Activated CD8-positive, alpha-beta memory T cell treated with anti-CD3 and anti-CD28 coated beads for 36 hours (primary cell): ENCODE data around the gene APPL2. TPM values are rescaled to one million over a fixed set of nuclear protein-coding genes. Genes with fewer than 3 reads are reported as not detected.

Experiments
- CTCF ChIA-PET: fragments of 350-600 bp; sonication (Branson Sonifier 250); formaldehyde crosslinking; loops from one replicate; lab custom pipeline; 2021; ENCODE audit warnings: antibody characterized with exemption; lab: Charles Lee
- POLR2A ChIA-PET: fragments of 350-600 bp; sonication (Branson Sonifier 250); formaldehyde crosslinking; loops from one replicate; lab custom pipeline; 2021; ENCODE audit warnings: antibody characterized with exemption; lab: Charles Lee
- total RNA-seq, 2 experiments: library from RNA; stranded (reverse); gene quantifications; one replicate each; pipeline ENCODE4 v1.2.3, GENCODE V29; 2021

APPL2 gene
- total RNA-seq, 2 experiments from 2014 or later = 12.2 to 14.4 TPM

GRCh38 chr12:105227879-105228278 is 8.1 kb downstream of the APPL2 start:
- ChIA-PET CTCF (no interaction called here), POLR2A (no interaction called here)

- CTCF ChIA-PET = interaction anchor here (0.6 to 1.0 kb wide), 2 partner anchors 10 to 792 kb away, joined by 3 read pairs; partner anchors contain the start of gene APPL2
- POLR2A ChIA-PET = no interaction called here
Observed at GRCh38 chr12:105226219-105226618, 9.8 kb downstream of the APPL2 start.

- CTCF ChIA-PET = no interaction called here
- POLR2A ChIA-PET = no interaction called here
Observed at GRCh38 chr12:105225505-105226015, 10.4 kb downstream of the APPL2 start.

- CTCF ChIA-PET = no interaction called here
- POLR2A ChIA-PET = no interaction called here
Observed at GRCh38 chr12:105224399-105224798, 11.6 kb downstream of the APPL2 start.

GRCh38 chr12:105223884-105224283 is 12.1 kb downstream of the APPL2 start:
- POLR2A ChIA-PET = no interaction called here
- CTCF ChIA-PET = no interaction called here

- POLR2A ChIA-PET = no interaction called here
Observed at GRCh38 chr12:105223352-105223845, 12.6 kb downstream of the APPL2 start.

GRCh38 chr12:105222726-105223351 is 13.1 kb downstream of the APPL2 start:
- CTCF ChIA-PET = no interaction called here

More at GRCh38 chr12:105223352-105223845, 12.6 kb downstream of the APPL2 start:
- CTCF ChIA-PET = no interaction called here

GRCh38 chr12:105222284-105222655 is 13.7 kb downstream of the APPL2 start:
- CTCF ChIA-PET = no interaction called here
- POLR2A ChIA-PET = no interaction called here

More at GRCh38 chr12:105222726-105223351, 13.1 kb downstream of the APPL2 start:
- POLR2A ChIA-PET = no interaction called here

GRCh38 chr12:105221583-105222283 is 14.2 kb downstream of the APPL2 start:
- ChIA-PET CTCF (no interaction called here), POLR2A (interaction anchor here (0.6 kb wide), 1 partner anchor 114 kb away, joined by 3 read pairs; no protein-coding TSS in a partner anchor)

GRCh38 chr12:105220929-105221290 is 15.1 kb downstream of the APPL2 start:
- ChIA-PET POLR2A (interaction anchor here (0.6 kb wide), 1 partner anchor 113 kb away, joined by 3 read pairs; no protein-coding TSS in a partner anchor), CTCF (no interaction called here)

GRCh38 chr12:105220150-105220928 is 15.6 kb downstream of the APPL2 start:
- ChIA-PET POLR2A (no interaction called here), CTCF (no interaction called here)

GRCh38 chr12:105219261-105220028 is 16.5 kb downstream of the APPL2 start:
- CTCF ChIA-PET = no interaction called here
- POLR2A ChIA-PET = no interaction called here

- ChIA-PET POLR2A (no interaction called here), CTCF (no interaction called here)
Observed at GRCh38 chr12:105218434-105218833, 17.5 kb downstream of the APPL2 start.

GRCh38 chr12:105214670-105215375 is 21.2 kb downstream of the APPL2 start:
- ChIA-PET CTCF (no interaction called here), POLR2A (interaction anchor here (0.6 kb wide), 1 partner anchor 1259 kb away, joined by 4 read pairs; no protein-coding TSS in a partner anchor)

- CTCF ChIA-PET = no interaction called here
- POLR2A ChIA-PET = no interaction called here
Observed at GRCh38 chr12:105214148-105214547, 21.8 kb downstream of the APPL2 start.

GRCh38 chr12:105212438-105212837 is 23.5 kb downstream of the APPL2 start:
- ChIA-PET CTCF (no interaction called here), POLR2A (no interaction called here)

- POLR2A ChIA-PET = no interaction called here
- CTCF ChIA-PET = no interaction called here
Observed at GRCh38 chr12:105209091-105209490, 26.9 kb downstream of the APPL2 start.

GRCh38 chr12:105206686-105207374 is 29.1 kb downstream of the APPL2 start:
- ChIA-PET CTCF (no interaction called here), POLR2A (no interaction called here)
